ENCODE data around the gene VGLL4. TPM values are rescaled to one million over a fixed set of nuclear protein-coding genes. Genes with fewer than 3 reads are reported as not detected.
"Not testable (repeated sequence)": the region's sequence is repeated elsewhere in the genome, so short reads cannot be mapped to it uniquely, and the experiment has no call there.

Gene VGLL4
- total and polyA plus RNA-seq, 5 experiments from 2014 or later = 19.3 to 31.3 (median 25.7) TPM

DNA sequence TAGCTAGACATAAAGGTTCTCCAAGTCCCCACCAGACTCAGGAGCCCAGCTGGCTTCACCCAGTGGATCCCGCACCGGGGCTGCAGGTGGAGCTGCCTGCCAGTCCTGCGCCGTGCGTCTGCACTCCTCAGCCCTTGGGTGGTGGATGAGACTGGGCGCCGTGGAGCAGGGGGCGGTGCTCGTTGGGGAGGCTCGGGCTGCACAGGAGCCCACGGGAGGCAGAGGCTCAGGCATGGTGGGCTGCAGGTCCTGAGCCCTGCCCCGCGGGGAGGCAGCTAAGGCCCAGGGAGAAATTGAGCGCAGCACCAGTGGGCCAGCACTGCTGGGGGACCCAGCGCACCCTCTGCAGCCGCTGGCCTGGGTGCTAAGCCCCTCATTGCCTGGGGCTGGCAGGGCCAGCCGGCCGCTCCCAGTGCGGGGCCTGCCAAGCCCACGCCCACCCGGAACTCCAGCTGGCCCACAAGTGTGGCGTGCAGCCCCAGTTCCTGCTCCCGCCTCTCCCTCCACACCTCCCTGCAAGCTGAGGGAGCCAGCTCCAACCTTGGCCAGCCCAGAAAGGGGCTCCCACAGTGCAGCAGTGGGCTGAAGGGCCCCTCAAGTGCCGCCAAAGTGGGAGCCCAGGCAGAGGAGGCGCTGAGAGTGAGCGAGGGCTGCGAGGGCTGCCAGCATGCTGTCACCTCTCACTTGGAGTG, 130.4 kb downstream of the VGLL4 start:
- H3K4me1 Mint-ChIP-seq = peaks cover 2 to 16% (median 5%) of the 10 kb centered on the region in 4 donors
- H3K4me3 Mint-ChIP-seq, POLR2A ChIA-PET, H3K27me3 Mint-ChIP-seq, H3K9me3 Mint-ChIP-seq, DNase-seq, ATAC-seq: not testable (repeated sequence)
- H3K36me3 Mint-ChIP-seq = peaks cover 0 to 14% (median 4%) of the 10 kb centered on the region in 3 donors
- peak overlapping the region in 1 of 10 donors; percentile 9 for H3K27ac Mint-ChIP-seq

DNA sequence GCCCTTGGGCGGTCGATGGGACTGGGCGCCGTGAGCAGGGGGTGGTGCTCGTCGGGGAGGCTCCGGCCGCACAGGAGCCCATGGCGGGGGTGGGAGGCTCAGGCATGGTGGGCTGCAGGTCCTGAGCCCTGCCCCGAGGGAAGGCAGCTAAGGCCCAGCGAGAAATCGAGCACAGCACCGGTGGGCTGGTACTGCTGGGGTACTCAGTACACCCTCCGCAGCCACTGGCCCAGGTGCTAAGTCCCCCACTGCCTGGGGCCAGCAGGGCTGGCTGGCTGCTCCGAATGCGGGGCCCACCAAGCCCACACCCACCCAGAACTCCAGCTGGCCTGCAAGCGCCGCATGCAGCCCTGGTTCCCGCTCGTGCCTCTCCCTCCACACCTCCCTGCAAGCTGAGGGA, 132.1 kb downstream of the VGLL4 start:
- H3K4me3 Mint-ChIP-seq, POLR2A ChIA-PET, H3K9me3 Mint-ChIP-seq, H3K27me3 Mint-ChIP-seq, H3K27ac Mint-ChIP-seq, DNase-seq, ATAC-seq: not testable (repeated sequence)
- H3K36me3 Mint-ChIP-seq = peaks cover 0 to 17% (median 4%) of the 10 kb centered on the region in 3 donors
- peaks cover 2 to 16% (median 3%) of the 10 kb centered on the region in 4 donors for H3K4me1 Mint-ChIP-seq

DNA sequence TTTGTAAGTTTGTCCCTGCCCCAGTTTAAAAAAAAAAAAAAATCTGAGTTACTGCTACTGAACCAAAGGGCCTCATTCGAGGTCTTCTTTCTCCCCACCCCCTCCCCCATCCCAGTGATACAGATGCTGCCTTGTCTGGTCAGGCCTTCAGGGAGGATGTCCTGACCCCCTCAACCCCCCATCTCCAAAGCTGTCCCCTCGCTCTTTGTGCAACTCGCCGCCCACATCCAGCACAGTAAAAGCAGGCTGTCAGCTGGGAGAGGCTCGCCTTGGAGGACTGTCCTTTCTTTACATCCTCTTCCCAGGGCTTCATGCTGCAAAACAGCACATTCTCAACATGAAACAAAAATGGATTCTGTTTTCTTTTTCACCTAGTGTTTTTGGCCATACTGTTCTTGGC, 133.4 kb downstream of the VGLL4 start:
- ATAC-seq = no peak
- POLR2A ChIA-PET = no interaction called here
- Mint-ChIP-seq H3K36me3 (peaks cover 0 to 17% (median 4%) of the 10 kb centered on the region in 3 donors), H3K4me3 (no peak overlapping the region), H3K27ac (peak overlapping the region in 2 of 10 donors; percentile 10 to 82), H3K4me1 (peaks cover 2 to 16% (median 3%) of the 10 kb centered on the region in 4 donors), H3K9me3 (no peaks in the 10 kb centered on the region), H3K27me3 (no peaks in the 10 kb centered on the region)
- no peak for DNase-seq

DNA sequence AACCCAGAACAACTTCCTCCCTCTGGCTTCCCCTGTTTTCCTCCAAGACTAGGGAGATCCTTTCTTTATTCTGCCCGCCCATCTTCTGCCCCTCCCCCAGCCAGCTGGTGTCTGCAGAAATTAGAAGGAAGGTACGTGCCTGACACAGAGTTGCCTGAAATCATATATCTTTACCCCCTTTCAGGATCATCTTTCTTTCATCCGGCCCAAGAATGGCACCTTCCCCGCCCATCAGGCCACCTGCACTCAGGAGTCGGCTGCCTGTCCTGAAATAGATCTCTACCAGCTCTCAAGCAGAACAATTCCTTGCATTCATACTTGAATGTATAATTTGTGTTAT, 133.7 kb downstream of the VGLL4 start:
- no peak for DNase-seq
- Mint-ChIP-seq H3K4me3 (no peak overlapping the region), H3K4me1 (peaks cover 2 to 16% (median 4%) of the 10 kb centered on the region in 4 donors), H3K27me3 (no peaks in the 10 kb centered on the region), H3K36me3 (peaks cover 0 to 18% (median 4%) of the 10 kb centered on the region in 3 donors), H3K27ac (peak overlapping the region in 2 of 10 donors; percentile 10 to 82), H3K9me3 (no peaks in the 10 kb centered on the region)
- ATAC-seq = no peak
- POLR2A ChIA-PET = no interaction called here

DNA sequence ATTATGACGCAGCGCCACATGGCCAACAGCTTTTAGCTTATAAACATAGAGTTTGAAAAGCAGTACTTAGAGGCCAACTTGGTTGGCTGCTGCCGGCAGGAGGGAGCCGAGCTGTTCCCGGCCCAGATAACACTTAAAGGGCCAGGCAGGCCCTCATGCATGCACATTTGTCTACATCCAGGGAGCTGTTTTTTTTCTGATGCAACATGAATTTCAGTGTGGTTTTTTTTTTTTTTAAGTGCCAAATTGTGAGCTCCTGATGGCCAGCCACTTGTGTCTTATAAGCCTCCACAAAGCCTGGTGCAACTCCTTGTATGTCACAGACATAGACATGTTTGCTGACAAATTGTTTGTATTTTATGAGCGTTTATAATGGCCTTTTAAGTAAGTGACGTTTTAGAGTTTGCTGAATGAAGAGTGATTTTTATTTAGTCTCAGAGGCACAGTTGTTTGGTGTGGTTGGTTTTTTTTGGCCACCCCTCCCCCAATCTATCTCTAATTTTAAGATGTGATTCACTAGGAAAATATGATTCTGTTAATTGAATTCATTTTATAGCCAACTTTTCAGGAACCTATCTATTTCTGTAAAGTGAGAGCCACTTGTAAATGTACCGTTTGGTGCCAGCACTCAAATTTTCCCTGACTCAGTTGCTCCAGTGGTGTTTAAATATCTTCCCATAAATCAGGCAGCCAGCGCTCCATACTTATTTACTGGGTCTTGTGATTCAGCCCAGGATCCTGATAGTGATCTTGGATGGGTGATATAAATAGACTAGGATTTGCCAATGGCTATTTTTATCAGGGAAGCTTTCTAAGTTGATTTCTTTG, 134.3 kb downstream of the VGLL4 start:
- no peaks in the 10 kb centered on the region for H3K9me3 Mint-ChIP-seq
- peaks cover under 1 to 16% (median 3%) of the 10 kb centered on the region in 4 donors for H3K4me1 Mint-ChIP-seq
- H3K27ac Mint-ChIP-seq = no peak overlapping the region
- no peaks in the 10 kb centered on the region for H3K27me3 Mint-ChIP-seq
- no peak overlapping the region for H3K4me3 Mint-ChIP-seq
- DNase-seq = no peak
- peaks cover 0 to 15% (median 4%) of the 10 kb centered on the region in 3 donors for H3K36me3 Mint-ChIP-seq
- ATAC-seq = no peak
- POLR2A ChIA-PET = no interaction called here

DNA sequence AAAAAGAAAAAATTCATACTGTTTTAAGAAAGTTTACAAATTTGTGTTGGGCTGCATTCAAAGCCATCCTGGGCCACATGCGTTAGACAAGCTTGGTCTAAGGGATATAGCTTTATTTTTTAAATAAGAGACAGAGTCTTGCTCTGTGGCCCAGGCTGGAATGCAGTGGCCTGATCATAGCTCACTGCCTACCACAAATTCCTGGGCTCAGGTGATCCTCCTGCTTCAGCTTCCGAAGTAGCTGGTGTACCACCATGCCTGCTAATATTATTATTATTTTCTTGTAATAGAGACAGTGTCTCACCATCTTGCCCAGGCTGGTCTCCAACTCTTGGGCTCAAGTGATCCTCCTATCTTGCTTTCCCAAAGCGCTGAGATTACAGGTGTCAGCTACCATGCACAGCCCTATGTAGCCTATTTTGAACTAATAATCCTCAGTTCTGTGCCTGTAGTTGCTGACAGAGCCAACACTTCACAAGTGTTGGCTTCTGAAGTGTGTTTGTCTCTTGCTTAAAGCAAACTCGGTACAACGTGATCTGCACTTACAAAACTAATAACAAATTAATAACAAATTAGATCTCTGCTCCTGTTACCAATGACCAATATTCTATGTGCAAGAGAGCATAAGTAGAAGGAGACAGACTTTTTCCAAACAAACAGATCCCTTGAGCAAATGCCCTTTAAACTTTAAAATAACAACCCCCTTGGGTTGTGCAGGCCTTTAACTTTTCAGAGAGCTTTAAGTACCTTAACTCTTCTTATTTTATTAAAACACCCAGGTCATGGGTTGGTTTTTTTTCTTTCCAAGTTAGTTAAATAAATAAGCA, 135.2 kb downstream of the VGLL4 start:
- Mint-ChIP-seq H3K9me3 (no peaks in the 10 kb centered on the region), H3K36me3 (peaks cover 0 to 14% (median 4%) of the 10 kb centered on the region in 3 donors), H3K4me3 (no peak overlapping the region), H3K27ac (no peak overlapping the region), H3K27me3 (no peaks in the 10 kb centered on the region), H3K4me1 (peaks cover 0 to 8% (median 2%) of the 10 kb centered on the region in 4 donors)
- no peak for DNase-seq
- no peak for ATAC-seq
- POLR2A ChIA-PET = no interaction called here

DNA sequence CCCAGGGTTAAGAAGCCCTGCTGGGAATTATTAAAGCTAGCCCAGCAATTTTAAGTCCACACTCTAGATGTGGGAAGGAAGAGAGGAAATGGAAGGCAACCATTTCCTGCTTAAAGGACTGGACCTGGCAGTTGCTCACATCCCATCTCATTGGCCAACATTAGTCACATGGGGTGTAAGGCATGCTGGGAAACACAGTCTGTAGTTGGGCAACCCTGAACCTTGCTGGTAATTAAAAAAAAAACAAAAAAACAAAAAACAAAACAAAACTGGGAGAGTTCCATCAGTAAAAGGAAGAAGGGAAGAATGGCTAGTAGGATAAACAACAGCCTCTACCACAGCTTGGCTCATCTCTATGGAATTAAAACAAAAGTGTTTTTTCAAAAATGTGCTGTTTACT, 136.0 kb downstream of the VGLL4 start:
- no peaks in the 10 kb centered on the region for H3K9me3 Mint-ChIP-seq
- no peaks in the 10 kb centered on the region for H3K27me3 Mint-ChIP-seq
- H3K4me1 Mint-ChIP-seq = peaks cover 0 to 8% (median 2%) of the 10 kb centered on the region in 4 donors
- no peak overlapping the region for H3K4me3 Mint-ChIP-seq
- DNase-seq (no peak), ATAC-seq (no peak)
- peaks cover 0 to 14% (median 4%) of the 10 kb centered on the region in 3 donors for H3K36me3 Mint-ChIP-seq
- POLR2A ChIA-PET = no interaction called here
- peak overlapping the region in 1 of 10 donors; percentile 34 for H3K27ac Mint-ChIP-seq

Other genes with a start within 250 kb of the VGLL4 start
- gene TAMM41, start 203.0 kb upstream of the VGLL4 start, total RNA-seq = 10 to 100 TPM; 42.0 to 42.7 TPM
- gene TAMM41, start 203.0 kb upstream of the VGLL4 start, polyA plus RNA-seq = 10 to 100 TPM; 15.7 to 37.1 (median 21.3) TPM

Data from naive thymus-derived CD8-positive, alpha-beta T cell (primary cell).